Posterior cingulate gyrus (tissue), 11 donors: ENCODE measurements around the gene H2AZ2.
"Not testable (repeated sequence)": the region's sequence is repeated elsewhere in the genome, so short reads cannot be mapped to it uniquely, and the experiment has no call there.

Experiments
- DNase-seq, 10 donors: peaks; one replicate each; pipeline versions ENCODE4 v3.0.0 to v3.0.0-alpha.2; 2020 to 2021; ENCODE audit warnings: mixed read lengths in 3 of 10
- intact Hi-C: fragments of 100-400 bp; cut with DNase I; formaldehyde crosslinking; loops from one replicate; pipeline ENCODE4 v1.15.1; 2023

H2AZ2 gene

DNA sequence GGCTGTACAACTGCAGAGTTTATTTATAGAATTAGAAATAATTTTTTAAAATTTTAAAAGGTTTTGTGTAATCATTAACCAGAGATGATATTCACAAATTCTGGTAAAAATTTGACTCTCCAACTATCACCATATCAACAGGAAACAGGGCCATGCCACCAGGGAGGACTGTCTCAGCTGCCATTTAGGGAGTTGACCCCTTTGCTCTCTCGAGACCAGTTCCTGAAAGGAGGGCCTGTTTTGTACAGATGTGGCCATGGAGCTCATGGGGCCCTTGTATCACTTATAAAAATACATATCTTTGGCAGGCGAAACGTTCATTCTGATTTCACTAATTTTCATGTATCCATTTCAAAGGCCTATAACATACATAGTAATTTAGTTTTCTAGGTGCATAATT lies 20.3 kb downstream of the H2AZ2 start:
- DNase-seq: no peak
- intact Hi-C loops: no loop called here

DNA sequence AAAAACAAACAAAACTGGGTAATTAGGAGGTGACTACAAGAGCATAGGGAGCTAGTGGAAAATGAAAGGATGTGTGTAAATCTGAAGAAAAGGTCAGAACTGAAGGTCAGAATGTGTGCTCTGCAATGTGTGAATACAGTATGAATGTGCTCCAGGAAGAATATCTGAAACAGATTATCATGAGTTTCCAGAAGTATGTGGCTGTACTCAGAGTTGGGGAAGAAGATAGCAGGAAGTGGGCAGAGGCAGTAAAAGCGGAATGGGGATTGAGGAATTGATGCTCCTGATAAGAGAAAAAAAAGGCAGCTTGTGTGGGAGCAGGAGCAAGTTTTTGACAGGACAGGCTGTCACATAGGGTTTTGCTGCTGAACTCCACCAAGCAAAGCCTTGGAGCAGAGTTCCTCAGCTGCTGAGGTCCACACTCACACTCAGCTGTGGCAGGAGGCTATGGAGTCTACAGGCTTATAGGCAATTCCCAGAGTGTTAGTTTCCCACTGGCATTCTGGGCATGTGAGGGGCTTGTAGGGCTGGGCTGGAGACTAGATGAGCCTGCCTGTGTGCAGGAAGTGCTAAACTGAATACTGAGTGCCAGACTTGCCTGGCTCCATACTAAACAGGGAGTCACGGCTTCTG lies 22.9 kb downstream of the H2AZ2 start:
- intact Hi-C loops: no loop called here
- DNase-seq: no peak

DNA sequence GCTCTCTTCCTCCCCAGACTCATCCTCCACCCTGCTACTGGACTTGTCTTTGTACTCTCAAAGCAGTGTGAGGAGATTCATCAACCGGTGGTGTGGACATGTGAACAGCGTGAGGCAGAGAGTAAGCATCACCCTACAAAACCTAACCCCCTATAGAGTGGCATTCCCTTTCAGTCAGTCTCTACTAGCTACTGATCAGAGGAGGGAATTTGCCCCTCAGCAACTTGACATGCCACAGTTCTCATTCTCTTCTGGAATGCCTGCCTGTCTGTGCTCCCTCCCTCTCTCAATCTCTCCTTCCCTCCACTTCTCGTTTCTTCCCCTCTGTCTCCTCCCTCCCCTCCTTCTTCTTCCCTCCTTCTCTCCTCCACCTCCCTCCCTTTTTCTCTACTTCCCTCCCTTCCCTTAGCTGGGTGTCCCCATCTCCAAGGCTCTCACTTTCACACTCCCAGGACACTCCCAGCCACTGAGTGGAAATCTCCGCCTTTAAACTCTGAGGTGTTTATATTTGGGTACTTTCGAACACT lies 24.6 kb downstream of the H2AZ2 start:
- DNase-seq: no peak
- intact Hi-C loops: no loop called here

DNA sequence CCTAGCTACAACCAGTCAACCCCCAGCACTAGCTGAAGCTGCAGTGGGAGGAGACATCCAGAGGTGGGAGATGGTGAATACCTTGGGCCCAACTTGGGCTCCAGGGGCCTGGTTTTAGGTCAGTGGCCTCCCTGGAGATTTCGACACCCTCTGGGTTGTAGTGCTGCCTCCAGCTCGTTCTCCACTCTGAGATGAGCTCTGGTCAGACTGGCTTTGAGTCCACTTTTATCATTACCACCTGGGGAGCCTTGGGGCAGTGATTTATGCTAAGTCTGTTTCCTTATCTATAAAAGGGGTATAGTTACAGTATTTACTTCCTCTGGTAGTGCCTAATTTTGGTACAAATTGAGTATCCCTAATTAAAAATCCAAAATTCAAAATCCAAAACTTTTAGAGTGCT lies 28.6 kb downstream of the H2AZ2 start:
- no peak for DNase-seq
- intact Hi-C loops: no loop called here

DNA sequence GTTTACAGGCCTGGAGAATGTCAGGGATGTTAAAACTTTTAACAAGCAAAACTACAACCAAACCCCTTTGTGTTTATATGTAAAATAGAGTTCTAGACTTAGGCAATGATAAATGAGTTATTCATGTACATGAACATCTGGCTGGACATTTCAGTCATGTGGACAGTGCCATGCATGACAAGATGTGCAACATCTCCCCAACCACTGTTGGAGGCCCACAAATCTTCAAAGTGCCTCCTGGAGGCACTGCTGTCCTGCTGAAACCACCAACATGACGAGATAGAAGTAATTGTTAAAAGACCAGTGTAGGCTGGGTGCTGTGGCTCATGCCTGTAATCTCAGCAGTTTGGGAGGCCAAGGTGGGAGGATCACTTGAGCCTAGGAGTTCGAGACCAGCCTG lies 33.0 kb downstream of the H2AZ2 start:
- DNase-seq: no peak

DNA sequence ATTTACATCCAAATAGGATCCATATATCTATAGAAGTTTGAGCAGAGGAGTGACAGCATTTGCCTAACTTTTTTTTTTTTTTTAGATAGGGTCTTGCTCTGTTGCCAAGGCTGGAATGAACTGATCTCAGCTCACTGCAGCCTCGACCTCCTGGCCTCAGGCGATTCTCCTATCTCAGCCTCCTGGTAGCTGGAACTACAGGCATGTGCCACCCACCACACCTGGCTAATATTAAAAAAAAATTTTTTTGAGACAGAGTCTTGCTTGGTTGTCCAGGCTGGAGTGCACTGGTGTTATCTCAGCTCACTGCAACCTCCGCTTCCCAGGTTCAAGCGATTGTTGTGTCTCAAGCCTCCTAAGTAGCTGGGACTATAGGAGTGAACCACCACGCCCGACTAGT lies 36.3 kb downstream of the H2AZ2 start:
- intact Hi-C loops: no loop called here
- no peak for DNase-seq

More for the DNA sequence above, 33.0 kb downstream of the H2AZ2 start:
- intact Hi-C loops: no loop called here

DNA sequence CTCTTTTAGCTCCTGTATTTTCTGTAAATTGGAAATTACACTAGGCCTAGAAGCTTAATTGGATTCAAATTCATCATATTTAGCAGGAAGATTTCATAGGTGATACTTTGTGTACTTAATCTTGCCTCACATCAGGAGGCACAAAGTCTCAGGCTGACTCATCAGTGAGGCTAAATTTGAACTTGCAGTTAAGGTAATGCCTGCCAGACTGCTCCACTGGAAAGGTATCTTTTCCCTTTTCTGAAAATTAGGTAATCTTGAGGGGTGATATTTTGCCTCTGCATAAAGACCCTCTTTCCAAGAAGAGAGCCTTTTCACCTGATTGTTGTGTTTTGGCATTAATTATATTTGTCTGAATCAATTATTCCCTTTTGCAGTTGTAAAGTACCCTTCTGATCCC lies 36.8 kb downstream of the H2AZ2 start:
- no peak for DNase-seq
- intact Hi-C loops: no loop called here

DNA sequence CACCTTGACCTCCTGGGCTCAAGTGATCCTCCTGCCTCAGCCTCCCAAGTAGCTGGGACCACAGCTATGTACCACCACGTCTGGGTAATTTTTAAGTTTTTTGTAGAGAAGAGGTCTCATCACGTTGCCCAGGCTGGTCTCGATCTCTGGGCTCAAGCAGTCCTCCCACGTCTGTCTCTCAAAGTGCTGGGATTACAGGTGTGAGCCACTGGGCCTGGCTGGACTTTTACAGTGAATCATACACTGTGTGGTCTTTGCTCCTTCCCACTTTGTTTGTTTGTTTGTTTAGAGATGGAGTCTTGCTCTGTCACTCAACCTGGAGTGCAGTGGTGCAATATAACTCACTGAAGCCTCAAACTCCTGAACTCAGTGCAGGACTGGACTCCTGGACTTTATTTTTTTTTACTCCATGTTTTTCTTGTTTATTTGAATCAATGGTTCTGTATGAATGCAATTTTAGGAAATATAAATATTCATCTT lies 38.9 kb downstream of the H2AZ2 start:
- no peak for DNase-seq
- intact Hi-C loops: no loop called here

DNA sequence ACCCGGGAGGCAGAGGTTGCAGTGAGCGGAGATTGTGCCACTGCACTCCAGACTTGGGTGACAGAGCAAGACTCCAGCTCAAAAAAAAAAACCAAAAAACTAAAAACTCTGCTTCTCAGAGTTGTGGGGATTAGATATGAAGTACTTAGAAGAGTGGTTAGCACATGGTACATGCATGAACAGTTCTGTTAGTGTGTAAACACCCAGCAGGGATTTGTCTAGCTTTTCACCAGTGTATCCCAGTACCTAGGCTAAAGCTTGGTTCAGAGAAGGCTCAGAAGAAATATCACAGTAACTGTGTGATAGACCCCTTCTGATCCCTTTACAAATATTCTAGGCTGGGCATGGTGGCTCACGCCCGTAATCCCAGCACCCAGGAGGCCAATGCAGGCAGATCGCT lies 41.9 kb downstream of the H2AZ2 start:
- no peak for DNase-seq
- intact Hi-C loops: no loop called here

DNA sequence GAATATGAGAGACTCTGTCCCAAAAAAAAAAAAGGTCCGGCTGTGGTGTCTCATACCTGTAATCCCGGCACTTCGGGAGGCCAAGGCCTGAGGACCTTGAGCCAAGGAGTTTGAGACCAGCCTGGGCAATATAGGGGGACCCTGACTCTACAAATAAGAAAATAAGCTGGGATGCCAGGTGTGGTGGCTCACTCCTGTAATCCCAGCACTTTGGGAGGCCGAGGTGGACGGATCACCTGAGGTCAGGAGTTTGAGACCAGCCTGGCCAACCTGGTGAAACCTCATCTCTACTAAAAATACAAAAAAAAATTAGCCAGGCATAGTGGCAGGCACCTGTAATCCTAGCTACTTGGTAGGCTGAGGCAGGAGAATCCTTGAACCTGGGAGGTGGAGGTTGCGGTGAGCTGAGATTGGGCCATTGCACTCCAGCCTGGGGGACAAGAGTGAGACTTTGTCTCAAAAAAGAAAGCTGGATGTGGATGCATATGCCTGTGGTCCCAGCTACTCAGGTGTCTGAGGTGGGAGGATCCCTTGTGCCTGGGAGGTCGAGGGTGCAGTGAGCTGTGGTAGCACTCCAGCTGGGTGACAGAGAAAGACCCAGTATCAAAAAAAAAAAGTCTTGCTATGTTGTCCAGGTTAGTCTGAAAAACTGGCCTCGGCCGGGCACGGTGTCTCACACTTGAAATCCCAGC lies 43.9 kb downstream of the H2AZ2 start:
- DNase-seq, intact Hi-C loops: not testable (repeated sequence)

DNA sequence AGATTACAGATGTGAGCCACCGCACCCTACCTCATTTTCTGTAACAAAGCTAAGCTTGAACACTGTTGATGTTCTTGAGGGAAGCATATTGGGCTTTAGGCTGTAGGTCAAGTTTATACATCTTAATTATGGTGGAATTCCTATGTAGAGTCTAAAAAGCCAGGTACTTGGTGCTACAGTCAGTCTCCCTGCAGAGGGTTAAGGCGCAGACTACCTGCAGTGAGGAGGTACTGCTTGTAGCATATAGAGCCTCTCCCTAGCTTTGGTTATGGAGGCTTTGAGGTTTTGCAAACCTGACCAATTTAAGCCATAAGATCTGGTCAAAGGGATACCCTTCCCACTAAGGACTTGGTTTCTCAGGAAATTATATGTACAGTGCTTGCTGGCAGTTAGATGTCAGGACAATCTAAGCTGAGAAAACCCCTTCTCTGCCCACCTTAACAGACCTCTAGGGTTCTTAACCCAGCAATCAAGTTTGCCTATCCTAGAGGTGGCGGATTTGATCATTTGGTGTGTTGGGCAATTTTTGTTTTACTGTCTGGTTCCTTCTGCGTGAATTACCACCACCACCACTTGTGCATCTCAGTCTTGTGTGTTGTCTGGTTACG lies 45.4 kb downstream of the H2AZ2 start:
- no peak for DNase-seq
- intact Hi-C loops: no loop called here

DNA sequence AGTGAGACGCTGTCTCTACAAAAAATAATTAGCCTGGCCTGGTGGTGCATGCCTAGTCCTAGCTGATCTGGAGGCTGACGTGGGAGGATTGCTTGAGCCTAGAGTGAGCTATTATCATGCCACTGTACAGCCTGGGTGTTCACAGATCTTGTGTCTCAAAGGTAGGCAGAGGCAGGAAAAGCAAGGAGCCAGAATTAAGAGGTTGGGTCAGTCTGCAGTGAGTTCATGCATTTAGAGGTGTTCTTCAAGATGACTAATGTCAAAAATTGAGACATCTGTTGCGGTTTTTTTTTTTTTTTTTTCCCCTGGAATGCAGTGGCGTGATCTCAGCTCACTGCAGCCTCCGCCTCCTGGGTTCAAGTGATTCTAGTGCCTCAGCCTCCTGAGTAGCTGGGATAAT lies 46.0 kb downstream of the H2AZ2 start:
- intact Hi-C loops: no loop called here

DNA sequence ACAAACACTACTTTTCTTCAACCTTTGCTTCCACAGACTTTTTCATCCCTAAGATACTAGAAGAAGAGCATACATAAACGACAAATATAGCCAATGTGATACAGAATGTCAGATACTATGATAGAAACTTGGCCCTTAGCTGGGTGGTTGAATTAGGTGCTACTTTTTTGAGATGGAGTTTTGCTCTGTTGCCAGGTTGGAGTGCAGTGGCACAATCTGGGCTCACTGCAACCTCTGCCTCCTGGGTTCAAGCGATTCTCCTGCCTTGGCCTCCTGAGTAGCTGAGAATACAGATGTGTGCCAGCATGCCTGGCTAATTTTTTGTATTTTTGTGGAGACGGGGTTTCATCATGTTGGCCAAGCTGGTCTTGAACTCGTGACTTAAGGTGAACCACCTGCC lies 47.9 kb downstream of the H2AZ2 start:
- no peak for DNase-seq
- intact Hi-C loops: loop anchor here (5.0 kb wide), 2 partner anchors 193 to 218 kb away; partner anchors contain the start of genes OGDH and TMED4

More for the DNA sequence above, 46.0 kb downstream of the H2AZ2 start:
- no peak for DNase-seq

DNA sequence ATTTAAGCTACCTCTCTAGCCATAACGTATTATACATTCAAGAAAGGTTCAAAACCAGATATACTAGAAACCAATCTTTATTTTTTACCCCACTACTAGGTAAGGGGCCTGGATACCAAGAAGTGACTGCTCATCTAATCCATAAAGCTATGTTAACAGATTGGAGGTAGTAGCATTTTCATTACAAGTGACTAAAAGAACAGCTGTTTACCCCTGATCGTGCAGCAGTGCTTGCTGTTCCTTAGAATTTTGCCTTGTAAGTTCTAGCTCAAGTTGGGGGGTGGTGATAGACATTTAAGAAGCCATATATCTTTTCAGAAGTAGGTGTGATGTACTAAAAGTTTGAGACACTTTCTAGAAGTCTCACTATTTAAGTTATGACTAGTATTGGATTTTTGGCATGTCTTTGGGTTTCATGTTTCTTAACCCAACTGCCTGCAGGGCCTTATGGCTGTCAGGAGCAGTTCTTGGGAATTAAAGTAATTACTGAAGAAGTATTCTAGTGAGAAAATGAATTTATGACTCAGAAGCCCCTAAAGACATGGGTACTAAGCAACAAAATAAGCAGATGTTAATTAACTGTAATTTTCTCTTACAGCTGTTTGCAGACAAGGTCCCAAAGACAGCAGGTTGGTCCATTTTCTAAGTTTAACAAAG lies 49.1 kb downstream of the H2AZ2 start:
- intact Hi-C loops: loop anchor here (5.0 kb wide), 2 partner anchors 191 to 216 kb away; partner anchors contain the start of genes OGDH and TMED4
- DNase-seq: no peak

DNA sequence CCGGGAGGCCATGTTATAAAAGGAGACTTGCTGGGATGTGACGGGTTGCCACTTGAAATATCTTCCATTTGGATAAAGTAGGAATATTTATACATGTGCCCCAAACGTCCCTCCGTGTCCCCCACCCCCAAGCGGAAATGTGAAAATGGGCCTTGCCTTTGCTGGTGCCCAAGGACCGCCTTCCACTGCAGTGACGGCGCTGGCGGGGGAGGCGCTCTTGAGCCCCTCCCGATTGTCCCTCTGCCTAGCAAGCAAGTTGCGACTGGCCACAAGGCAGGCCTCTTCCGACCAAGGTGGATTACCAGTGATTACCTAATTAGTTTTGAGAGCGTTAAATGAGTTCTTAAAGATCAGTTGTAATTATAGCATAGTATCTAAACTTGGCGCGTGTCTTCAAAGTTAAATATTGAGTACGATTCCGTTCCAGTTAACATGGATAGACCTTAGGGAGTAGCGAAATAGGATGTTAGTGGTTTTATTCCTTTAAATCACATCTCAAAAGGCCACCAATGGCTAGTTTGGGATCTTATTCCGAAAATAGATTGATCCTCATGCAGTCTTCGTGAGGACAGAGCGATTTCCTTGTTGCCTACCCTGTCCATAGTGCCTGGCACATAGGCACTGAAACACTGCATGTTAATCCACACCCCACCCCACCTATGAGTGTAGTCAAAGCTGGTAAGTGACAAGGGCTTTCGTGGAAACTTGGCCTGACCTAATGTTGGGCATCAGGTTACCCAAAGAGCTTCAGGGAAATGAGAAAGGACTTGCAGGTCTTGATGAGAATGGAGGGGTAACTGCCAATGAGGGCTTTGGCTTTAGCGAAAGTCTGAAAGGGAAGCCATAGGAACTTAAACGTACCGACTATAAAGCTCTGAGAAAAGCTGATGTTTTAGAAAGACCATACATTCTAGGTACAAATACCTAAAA lies 50.3 kb downstream of the H2AZ2 start:
- peak; percentile 77 to 98 (median 88) for DNase-seq
- intact Hi-C loops: loop anchor here (2.0 to 5.0 kb wide), 4 partner anchors 49 to 215 kb away; partner anchors contain the start of genes H2AZ2, OGDH, TMED4 and ZMIZ2

DNA sequence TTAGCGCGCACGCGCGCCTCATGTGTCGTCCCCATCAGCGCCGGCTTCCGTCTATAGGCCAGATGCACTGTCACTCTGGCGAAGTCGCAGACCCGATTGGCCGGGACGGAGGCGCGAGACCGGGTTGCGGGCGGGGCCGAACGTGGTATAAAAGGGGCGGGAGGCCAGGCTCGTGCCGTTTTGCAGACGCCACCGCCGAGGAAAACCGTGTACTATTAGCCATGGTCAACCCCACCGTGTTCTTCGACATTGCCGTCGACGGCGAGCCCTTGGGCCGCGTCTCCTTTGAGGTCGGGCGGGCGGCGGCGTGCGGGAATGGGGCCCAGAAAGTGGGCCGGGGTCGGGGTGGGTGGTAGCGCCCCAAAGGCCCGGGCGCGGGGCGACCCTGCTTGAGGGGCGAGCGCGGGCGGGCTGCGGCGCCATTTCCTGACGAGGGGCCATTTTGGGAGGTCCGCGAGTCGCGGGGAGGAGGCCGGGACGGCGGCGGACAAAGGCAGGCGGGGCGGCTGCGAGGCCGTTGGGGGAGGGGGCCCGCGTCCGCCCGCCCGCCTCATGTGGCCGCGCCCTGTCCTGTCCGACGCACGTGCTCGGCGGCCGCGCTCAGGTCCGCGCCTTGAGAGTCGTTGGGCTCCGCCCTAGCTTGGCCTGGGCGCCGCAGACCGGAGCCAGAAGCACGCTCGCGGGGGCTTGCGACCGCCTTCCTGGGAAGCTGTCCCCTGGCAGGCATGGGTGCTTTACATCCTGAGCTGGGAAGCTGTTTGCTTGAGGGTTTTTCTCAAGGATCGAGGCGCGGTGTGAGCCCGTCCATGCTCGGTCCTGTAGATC lies 51.2 kb downstream of the H2AZ2 start, which contains the start of gene PPIA:
TSS of gene PPIA (plus strand) at position 178 of the 825 bp plus-strand sequence. CDS start at position 222, 44 bp downstream.
- intact Hi-C loops: loop anchor here (2.0 to 5.0 kb wide), 4 partner anchors 48 to 214 kb away; partner anchors contain the start of genes H2AZ2, OGDH, TMED4 and ZMIZ2
- peak; percentile 97 to 100 (median 98) for DNase-seq

DNA sequence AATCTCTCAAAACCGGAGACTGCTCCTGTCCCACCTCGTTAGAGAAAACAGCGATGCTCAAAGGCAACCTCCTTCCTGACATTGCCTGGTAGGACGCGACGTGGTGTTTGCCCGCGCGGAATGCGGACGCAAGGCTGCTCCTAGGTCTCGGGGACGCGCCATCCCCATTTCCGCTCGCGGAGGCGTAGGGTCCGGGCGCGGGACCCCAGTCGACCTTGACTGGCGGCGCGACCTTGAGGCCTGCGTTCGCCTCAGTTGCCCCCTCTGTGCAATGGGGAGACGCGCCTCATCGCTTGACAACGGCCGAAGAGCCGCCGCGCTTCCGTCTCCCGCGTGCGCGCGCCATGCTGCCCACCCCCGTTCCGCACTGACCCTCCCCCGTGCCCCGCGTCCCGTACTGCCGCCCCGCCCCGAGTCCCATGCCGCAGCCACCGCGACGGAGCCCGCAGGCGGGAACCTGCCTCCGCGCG lies 51.8 kb downstream of the H2AZ2 start:
- DNase-seq: no peak
- intact Hi-C loops: loop anchor here (2.0 to 5.0 kb wide), 4 partner anchors 47 to 214 kb away; partner anchors contain the start of genes H2AZ2, OGDH, TMED4 and ZMIZ2

DNA sequence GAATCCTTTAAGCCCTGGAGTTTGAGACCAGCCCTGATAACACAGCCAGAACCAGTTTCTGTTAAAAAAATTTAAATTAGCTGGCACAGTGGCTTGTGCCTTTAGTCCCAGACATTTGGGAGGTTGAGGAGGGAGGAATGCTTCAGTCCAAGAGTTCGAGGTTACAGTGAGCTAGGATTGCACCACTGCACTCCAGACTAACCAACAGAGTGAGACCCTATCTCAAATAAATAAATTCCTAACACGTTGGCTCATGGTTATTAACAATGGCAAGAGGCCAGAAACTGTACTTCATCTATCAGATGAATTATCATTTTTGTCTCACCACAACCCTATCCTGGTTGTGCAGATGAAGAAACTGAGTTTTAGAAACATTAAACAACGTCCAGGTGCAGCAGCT lies 53.6 kb downstream of the H2AZ2 start:
- DNase-seq: no peak
- intact Hi-C loops: no loop called here
